ENCODE data around the gene DNAH9.
"Not testable (repeated sequence)": the region's sequence is repeated elsewhere in the genome, so short reads cannot be mapped to it uniquely, and the experiment has no call there.

Gene DNAH9

DNA sequence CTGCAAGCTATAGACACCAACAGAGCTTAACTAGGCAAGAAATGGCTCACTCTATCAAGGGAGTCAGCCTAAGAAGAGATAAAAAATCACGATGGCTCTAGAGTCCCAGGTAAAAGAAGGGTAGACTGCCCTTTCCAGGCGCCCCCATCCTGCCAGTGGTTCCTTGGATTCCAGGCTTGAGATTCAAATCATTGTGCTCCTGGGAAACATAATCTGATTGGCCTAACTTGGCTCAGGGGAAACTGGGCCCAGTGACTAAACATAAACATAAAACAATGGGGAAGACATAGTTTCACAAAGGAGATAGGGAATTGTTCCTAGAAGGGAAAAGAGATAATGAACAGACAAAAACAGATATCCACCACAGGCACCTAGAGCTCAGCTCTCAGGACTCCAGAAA is 342.6 kb downstream of the DNAH9 start:
- no peak for TF ChIP-seq Cebpa-rat (IDR thresholded peaks at IDR 0.05)
- H3K27ac ChIP-seq = no peak overlapping the region

DNA sequence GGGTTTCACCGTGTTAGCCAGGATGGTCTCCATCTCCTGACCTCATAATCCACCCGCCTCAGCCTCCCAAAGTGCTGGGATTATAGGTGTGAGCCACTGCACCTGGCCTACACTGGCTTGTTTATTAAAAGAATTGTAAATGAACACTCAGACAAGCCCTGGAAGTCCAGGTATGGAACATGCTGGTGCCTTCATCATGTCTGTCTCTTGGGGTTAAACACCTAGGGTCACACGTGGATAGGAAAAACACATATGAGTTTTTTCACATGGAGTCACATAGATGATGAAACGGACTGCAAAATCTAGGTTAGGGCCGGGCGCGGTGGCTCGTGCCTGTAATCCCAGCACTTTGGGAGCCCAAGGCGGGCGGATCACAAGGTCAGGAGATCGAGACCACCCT is 344.8 kb downstream of the DNAH9 start:
- not testable (repeated sequence) for H3K27ac ChIP-seq; H3K4me3 ChIP-seq; H3K4me1 ChIP-seq; H3K36me3 ChIP-seq; H3K9ac ChIP-seq; H3K9me3 ChIP-seq (replicated peaks in 1 of 11); H3K27me3 ChIP-seq; H3K4me2 ChIP-seq; H4K20me1 ChIP-seq

More for the DNA sequence above, 342.6 kb downstream of the DNAH9 start:
- H3K9me3 ChIP-seq (replicated peaks in 1 of 11) = no peaks in the 10 kb centered on the region
- no peaks in the 10 kb centered on the region; a peak in 1 of 22 replicates for H4K20me1 ChIP-seq
- no peaks in the 10 kb centered on the region for H3K36me3 ChIP-seq
- H3K27me3 ChIP-seq = no peaks in the 10 kb centered on the region
- no peak overlapping the region for H3K4me3 ChIP-seq
- H3K4me1 ChIP-seq = no peaks in the 10 kb centered on the region
- H3K4me2 ChIP-seq = no peak overlapping the region
- H3K9ac ChIP-seq = no peak overlapping the region

GRCh38 chr17:11943759-11944347 is 345.6 kb downstream of the DNAH9 start:
- H3K36me3 ChIP-seq = no peaks in the 10 kb centered on the region
- TF ChIP-seq Cebpa-rat (IDR thresholded peaks at IDR 0.05) = no peak

GRCh38 chr17:11944587-11944986 is 346.3 kb downstream of the DNAH9 start:
- Histone ChIP-seq H3K36me3 (no peaks in the 10 kb centered on the region), H3K4me1 (no peaks in the 10 kb centered on the region), H3K9me3 (replicated peaks in 1 of 11) (no peaks in the 10 kb centered on the region), H3K27ac (no peak overlapping the region), H3K4me3 (no peak overlapping the region), H4K20me1 (no peaks in the 10 kb centered on the region), H3K4me2 (no peak overlapping the region), H3K9ac (no peak overlapping the region), H3K27me3 (no peaks in the 10 kb centered on the region)
- TF ChIP-seq Cebpa-rat (IDR thresholded peaks at IDR 0.05) = no peak; a peak in 1 of 22 replicates

More at GRCh38 chr17:11943759-11944347, 345.6 kb downstream of the DNAH9 start:
- no peaks in the 10 kb centered on the region for H3K9me3 ChIP-seq (replicated peaks in 1 of 11)
- no peak overlapping the region for H3K4me3 ChIP-seq
- H4K20me1 ChIP-seq = no peaks in the 10 kb centered on the region
- H3K4me1 ChIP-seq = no peaks in the 10 kb centered on the region
- H3K27ac ChIP-seq = no peak overlapping the region
- no peak overlapping the region for H3K9ac ChIP-seq
- H3K27me3 ChIP-seq = no peaks in the 10 kb centered on the region
- no peak overlapping the region for H3K4me2 ChIP-seq

DNA sequence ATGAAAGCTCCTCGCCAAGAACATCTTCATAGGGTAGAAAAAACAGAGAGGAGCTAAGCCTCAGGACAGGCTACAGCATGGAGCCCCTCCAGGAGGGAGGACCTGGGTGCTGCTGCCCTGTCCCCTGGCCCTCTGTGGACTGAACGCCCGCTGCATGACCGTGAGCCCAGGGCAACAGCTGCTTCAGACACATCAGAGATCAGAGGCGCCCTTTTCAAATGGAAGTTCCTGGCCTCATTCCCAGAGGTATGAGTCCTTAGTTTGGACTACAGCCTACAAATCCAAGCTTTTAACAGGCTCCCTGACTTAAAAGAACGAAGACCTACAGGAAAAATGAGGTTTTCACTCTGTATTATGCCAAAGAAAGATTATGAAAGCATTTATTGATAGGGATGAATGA is 350.5 kb downstream of the DNAH9 start:
- H3K9me3 ChIP-seq (replicated peaks in 1 of 11) = peaks cover 14 to 18% (median 15%) of the 10 kb centered on the region in 11 experiments
- no peak overlapping the region for H3K9ac ChIP-seq
- H3K27me3 ChIP-seq = no peaks in the 10 kb centered on the region
- no peaks in the 10 kb centered on the region for H4K20me1 ChIP-seq
- no peaks in the 10 kb centered on the region for H3K4me1 ChIP-seq
- H3K4me2 ChIP-seq = no peak overlapping the region
- TF ChIP-seq Cebpa-rat (IDR thresholded peaks at IDR 0.05) = no peak
- H3K4me3 ChIP-seq = no peak overlapping the region
- H3K36me3 ChIP-seq = peaks cover 0 to 8% (median 0%) of the 10 kb centered on the region in 11 experiments; a peak in 6 of 22 replicates
- H3K27ac ChIP-seq = no peak overlapping the region

GRCh38 chr17:11949571-11949970 is 351.3 kb downstream of the DNAH9 start:
- H3K4me3 ChIP-seq, H3K4me1 ChIP-seq, H3K4me2 ChIP-seq, H3K36me3 ChIP-seq, H3K27ac ChIP-seq, H3K27me3 ChIP-seq, H4K20me1 ChIP-seq, H3K9ac ChIP-seq: not testable (repeated sequence)
- peaks cover 21 to 25% (median 23%) of the 10 kb centered on the region in 11 experiments for H3K9me3 ChIP-seq (replicated peaks in 1 of 11)

- no peak overlapping the region for H3K27ac ChIP-seq
- no peaks in the 10 kb centered on the region for H3K27me3 ChIP-seq
- no peak for TF ChIP-seq Cebpa-rat (IDR thresholded peaks at IDR 0.05)
- no peak overlapping the region for H3K4me2 ChIP-seq
- H3K36me3 ChIP-seq = peaks cover 0 to 8% (median 0%) of the 10 kb centered on the region in 11 experiments; a peak in 6 of 22 replicates
- H4K20me1 ChIP-seq = no peaks in the 10 kb centered on the region
- peaks cover 22 to 39% (median 26%) of the 10 kb centered on the region in 11 experiments for H3K9me3 ChIP-seq (replicated peaks in 1 of 11)
- no peak overlapping the region for H3K4me3 ChIP-seq
- no peaks in the 10 kb centered on the region for H3K4me1 ChIP-seq
- no peak overlapping the region for H3K9ac ChIP-seq
Measured at GRCh38 chr17:11950771-11951519, 352.7 kb downstream of the DNAH9 start.

DNA sequence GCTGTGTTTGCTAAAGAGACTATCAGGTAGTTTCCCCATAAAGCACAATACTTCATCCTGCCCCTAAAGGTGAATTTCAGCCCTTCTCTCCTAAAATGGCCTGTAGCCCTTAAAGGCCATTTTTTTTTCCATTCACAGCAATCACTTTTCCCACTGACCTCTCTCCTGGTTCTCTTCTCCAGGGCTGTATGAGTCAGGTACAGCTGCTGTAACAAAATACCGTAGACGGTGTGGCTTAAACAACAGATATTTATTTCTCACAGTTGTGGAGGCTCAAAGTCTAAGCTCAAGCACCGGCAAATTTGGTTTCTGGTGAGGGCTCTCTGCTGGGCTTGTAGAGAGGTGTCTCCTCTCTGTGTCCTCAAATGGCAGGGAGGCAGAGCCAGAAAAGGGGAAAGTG is 354.3 kb downstream of the DNAH9 start:
- Histone ChIP-seq H3K27ac (no peak overlapping the region), H3K9ac (no peak overlapping the region), H3K27me3 (no peaks in the 10 kb centered on the region), H3K4me2 (no peak overlapping the region), H3K4me3 (no peak overlapping the region), H4K20me1 (no peaks in the 10 kb centered on the region), H3K9me3 (replicated peaks in 1 of 11) (peaks cover 22 to 39% (median 26%) of the 10 kb centered on the region in 11 experiments), H3K4me1 (no peaks in the 10 kb centered on the region), H3K36me3 (peaks cover 0 to 8% (median 0%) of the 10 kb centered on the region in 11 experiments; a peak in 6 of 22 replicates)
- no peak for TF ChIP-seq Cebpa-rat (IDR thresholded peaks at IDR 0.05)

GRCh38 chr17:11953924-11954323 is 355.7 kb downstream of the DNAH9 start:
- Histone ChIP-seq H3K9me3 (replicated peaks in 1 of 11) (peaks cover 22 to 39% (median 26%) of the 10 kb centered on the region in 11 experiments), H3K4me1 (no peaks in the 10 kb centered on the region), H3K27ac (no peak overlapping the region), H4K20me1 (no peaks in the 10 kb centered on the region), H3K4me2 (no peak overlapping the region), H3K9ac (no peak overlapping the region), H3K36me3 (peaks cover 0 to 12% (median 0%) of the 10 kb centered on the region in 11 experiments; a peak in 7 of 22 replicates), H3K27me3 (no peaks in the 10 kb centered on the region), H3K4me3 (no peak overlapping the region)
- TF ChIP-seq Cebpa-rat (IDR thresholded peaks at IDR 0.05) = no peak

DNA sequence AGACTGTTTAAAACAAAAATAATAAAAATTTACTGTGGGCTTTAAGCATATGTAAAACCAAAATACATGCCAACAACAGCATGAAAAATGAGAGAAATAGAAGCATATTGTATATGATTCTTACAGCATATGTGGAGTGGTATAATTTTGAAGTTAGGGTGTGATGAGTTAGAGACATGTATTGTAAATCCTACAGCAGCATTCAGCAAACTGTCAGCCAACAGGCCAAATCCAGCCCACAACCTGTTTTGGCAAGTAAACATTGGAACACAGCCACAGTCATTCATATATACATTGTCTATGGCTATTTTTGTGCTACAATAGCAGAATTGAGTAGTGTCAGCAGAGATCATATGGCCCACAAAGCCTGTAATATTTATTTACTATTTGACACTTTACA is 356.7 kb downstream of the DNAH9 start:
- Histone ChIP-seq H4K20me1 (no peaks in the 10 kb centered on the region), H3K9ac (no peak overlapping the region), H3K36me3 (peaks cover 0 to 12% (median 0%) of the 10 kb centered on the region in 11 experiments; a peak in 7 of 22 replicates), H3K9me3 (replicated peaks in 1 of 11) (peaks cover 22 to 39% (median 26%) of the 10 kb centered on the region in 11 experiments), H3K4me3 (no peak overlapping the region), H3K27me3 (no peaks in the 10 kb centered on the region), H3K4me1 (no peaks in the 10 kb centered on the region), H3K4me2 (no peak overlapping the region), H3K27ac (no peak overlapping the region)
- TF ChIP-seq Cebpa-rat (IDR thresholded peaks at IDR 0.05) = no peak

Data from BLaER1 treated with 17β-estradiol and CSF1 and Interleukin-3, amounts not matched to agents 10 nM and 100 nM (cell line).